RPMI8226 (cell line): Measurements from ENCODE around the gene TM9SF4.
"Not testable (repeated sequence)": the region's sequence is repeated elsewhere in the genome, so short reads cannot be mapped to it uniquely, and the experiment has no call there.

Experiments
- DNase-seq: peaks from one replicate; pipeline ENCODE4 v3.0.0-alpha.2; 2015

The TM9SF4 gene

GRCh38 chr20:32098786-32099185, 10.7 kb upstream of the TM9SF4 start:
- DNase-seq: no peak

DNA sequence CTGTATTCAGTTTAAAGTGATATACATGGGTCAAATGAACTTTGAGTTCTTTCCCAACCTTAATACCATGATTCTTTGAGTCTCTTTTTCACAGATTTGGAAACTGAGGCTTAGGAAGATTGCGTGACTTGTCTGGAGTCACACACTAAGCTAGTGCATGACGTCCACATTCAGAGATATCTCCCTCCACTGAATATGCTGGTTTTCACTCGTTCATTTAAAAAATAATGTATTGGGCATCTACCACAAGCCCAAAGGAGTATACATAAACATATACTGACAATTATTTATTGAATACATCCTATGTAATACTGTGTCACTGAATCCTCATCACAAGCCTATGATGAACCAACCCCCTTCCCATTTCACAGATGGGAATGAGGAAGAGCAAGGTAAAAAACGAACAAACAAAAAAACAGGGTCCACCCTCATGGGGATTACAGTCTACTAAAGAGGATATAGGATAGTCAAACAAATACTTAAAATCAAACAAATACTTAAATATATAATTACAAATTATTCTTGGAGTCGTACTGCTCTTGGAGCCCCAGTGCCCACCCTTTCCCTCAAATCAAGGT, 611 bp upstream of the TM9SF4 start:
- no peak for DNase-seq

DNA sequence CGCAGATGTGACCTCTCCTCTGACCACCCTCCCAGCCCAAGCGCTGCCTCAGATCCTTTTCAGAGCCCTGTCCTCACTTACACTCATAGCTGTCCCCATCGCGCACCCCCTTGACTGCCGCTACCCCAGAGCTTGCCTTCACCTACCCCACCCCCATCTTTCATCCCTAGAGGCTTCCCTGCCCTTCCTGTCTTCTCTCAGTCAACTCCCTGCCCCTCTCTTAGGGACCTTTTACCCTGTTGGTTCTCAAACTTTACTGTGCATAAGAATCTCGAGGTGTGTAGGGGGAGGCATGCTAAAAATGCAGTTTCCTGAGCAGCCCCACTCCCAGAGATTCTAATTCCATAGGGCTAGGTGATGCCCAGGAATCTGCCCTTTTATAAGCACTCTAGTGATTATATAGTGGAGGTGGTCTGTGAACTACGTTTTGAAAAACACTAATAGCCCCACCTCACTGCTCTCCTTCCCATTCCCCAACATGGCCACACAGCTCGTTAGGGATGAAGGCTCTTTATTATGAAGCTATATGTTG, 725 bp downstream of the TM9SF4 start:
- peak; percentile 9 for DNase-seq

DNA sequence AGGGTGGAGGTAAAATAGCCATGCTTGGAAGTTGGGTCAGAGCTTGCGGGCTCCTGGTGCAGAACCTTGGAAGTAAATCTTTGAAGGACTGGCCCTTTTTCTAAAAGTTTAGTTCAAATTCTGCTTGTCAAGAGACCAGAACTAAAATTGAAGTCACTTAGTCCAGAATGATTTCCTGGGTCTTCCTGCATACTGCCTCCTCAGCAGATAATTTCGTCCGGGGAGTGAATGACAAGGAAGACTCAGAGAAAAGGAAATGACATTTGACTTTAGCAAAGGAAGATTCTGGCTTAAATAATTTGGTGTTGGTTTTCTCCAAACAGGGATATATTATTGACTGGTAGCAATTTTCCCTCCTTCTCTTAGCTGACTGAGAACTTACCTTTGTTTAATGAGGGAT, 1.2 kb downstream of the TM9SF4 start:
- no peak for DNase-seq

DNA sequence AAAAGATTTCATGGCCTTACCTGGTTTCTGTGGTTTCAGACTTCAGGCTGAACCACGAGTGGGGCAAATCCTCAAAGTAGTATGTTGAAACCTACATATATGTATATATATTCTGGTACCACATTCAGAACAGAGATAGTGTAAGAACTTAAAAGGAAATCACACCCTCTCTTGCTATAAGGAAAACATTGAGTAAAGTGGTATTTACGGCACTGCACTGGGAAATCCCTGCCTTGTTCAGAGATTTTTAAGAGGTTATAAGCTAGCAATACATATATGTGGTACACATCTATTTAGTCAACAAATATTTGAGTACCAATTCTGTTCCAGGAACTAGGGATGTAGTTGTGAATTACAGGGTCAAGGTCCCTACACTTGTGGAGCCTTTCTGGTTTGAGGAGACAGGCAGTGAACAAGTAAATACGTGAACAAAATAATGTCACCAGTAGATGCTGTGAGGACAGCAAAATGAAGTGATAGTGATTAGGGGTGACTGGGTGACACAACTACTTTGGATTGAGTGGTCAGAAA, 1.7 kb downstream of the TM9SF4 start:
- DNase-seq: no peak

DNA sequence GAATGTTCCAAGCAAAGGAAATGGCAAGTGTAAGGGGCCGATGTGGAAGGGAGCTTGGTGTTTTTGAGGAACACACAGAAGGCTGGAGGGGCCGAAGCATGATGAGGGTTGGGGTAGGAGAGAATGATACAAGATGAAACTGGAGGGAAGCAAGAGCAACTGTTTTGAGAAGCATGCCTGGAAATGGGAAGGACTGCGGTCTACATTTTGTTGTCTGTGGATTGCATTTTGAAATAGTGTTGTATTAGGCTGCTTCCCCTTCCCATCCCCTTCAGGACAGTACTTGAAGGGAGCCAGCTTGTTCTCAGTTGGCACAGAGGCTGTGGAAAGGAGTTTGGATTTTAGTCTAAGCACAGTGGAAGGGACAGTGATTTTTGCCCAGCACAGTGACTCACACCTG, 2.2 kb downstream of the TM9SF4 start:
- DNase-seq: no peak

GRCh38 chr20:32112841-32113240, 3.3 kb downstream of the TM9SF4 start:
- no peak for DNase-seq

DNA sequence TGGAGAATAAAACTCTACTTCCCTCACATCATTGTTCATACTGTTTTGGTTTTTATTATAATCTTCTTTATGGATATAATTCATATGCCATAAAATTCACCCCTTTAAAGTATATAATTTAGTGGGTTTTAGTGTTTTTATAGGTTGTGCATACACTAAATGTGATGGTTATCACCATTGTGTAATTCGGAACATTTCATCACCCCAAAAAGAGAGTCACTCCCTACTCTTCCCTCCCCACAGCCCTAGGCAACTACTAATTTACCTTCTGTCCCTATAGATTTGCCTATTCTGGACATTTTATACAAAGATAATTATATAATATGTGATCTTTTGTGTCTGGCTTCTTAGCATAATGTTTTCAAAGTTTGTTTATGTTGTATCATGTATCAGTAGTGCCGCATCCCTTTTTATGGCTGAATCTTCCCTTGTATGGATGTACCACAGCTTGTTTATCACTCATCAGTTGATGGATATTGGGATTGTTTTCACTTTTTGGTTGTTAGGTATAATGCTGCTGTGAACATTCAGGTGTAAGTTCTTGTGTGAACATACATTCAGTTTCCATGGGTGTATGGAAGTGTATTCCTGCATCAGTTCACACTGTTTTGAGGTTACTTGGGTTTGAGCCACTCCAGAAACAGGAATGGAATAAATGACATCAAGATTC, 4.2 kb downstream of the TM9SF4 start:
- no peak for DNase-seq

- DNase-seq: no peak
Observed at GRCh38 chr20:32114305-32114960, 4.9 kb downstream of the TM9SF4 start.

DNA sequence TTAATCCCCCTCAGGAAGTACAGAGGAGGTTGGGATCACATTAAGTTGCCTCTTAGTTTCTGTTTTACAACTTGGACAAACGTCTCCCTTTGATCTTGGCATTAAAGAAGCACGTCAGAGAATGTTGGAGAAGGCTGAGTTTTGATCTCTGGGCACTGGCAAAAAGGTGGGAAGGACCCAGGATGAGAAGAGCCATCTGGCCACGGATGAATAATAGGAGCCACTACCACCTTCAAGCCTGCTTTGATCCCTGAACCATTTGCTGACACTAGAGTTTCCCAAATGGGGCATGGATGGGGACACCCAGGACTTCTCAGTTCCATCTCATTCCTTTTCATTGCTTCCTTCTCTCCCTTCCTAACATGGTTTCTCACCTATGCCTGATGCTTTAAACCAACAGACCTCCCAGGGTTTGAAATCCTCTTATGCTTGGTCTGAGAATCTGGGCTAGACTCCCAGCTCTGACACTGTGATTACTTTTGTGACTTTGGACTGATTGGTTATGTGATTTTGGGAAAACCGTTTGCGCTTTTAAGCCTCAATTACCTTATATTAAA, 5.8 kb downstream of the TM9SF4 start:
- no peak for DNase-seq

DNA sequence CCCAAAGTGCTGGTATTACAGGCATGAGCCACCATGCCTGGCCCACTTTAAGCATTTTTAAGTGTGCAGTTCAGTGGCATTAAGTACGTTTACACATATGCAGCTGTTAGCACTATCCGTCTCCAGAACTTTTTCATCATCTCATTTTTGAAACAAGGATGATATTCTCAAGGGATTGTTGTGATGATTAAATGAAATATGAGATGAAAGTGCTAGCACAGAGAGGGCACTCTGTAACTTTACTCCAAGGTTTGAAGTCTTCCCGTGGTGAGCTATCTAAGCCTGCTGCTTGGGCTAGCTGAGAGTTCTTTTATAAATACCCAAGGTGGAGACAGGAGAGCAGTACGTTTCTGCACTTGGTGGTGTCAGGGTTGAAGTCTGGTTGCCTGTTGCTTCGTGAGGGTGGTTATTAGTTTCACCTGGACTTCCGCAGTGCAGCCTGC, 6.6 kb downstream of the TM9SF4 start:
- DNase-seq: no peak

DNA sequence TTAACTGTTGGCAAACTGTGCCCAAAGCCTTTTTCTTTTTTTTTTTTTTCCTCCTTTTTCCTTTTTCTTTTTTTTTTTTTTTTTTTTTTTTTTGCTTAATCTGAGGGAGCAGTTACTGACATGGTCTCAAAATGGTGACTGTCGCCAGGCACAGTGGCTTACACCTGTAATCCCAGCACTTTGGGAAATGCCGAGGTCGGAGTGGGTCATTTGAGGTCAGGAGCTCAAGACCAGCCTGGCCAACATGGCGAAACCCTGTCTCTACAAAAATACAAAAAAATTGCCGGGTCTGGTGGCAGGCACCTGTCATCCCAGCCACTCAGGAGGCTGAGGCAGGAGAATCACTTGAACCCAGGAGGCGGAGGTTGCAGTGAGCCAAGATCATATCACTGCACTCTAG, 7.3 kb downstream of the TM9SF4 start:
- not testable (repeated sequence) for DNase-seq

- not testable (repeated sequence) for DNase-seq
Observed at GRCh38 chr20:32118427-32118826, 8.9 kb downstream of the TM9SF4 start.

DNA sequence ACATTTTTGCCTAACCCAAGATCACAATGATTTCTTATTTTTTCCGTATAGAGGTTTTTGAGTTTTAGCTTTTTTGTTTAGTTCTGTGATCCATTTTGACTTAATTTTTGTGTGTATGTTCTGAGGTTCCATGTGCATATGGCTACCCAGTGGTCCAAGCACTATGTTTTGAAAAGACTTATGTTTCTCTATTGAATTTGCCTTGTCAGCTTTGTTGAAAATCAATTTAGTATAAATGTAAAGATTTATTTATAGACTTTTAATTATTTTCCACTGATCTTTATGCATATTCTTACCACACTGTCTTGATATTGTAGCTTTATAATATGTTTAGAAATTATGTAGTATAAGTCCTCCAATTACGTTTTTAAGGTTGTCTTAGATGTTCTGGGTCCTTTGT, 10.2 kb downstream of the TM9SF4 start:
- DNase-seq: no peak

DNA sequence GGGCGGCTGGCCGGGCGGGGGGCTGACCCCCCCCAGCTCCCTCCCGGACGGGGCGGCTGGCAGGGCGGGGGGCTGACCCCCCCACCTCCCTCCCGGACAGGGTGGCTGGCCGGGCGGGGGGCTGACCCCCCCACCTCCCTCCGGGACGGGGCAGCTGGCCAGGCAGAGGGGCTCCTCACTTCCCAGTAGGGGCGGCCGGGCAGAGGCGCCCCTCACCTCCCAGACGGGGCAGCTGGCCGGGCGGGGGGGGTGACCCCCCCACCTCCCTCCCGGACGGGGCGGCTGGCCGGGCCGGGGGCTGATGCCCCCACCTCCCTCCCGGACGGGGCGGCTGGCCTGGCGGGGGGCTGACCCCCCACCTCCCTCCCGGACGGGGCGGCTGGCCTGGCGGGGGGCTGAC, 12.4 kb downstream of the TM9SF4 start:
- DNase-seq: not testable (repeated sequence)

DNA sequence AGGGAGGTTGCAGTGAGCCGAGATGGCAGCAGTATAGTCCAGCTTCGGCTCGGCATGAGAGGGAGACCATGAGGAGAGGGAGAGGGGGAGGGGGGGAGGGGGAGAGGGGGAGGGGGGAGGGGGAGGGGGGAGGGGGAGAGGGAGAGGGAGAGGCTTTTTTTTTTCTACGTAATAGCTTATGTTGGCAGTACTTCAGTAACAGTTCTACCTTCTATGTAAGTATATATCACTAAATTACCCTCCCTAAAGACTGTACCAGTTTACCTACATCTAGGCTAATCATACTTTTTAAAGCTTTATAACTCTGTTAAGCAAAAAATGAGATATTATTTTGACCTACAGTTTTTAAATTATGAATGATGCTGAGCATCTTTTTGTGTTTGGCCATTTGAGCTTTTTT, 13.6 kb downstream of the TM9SF4 start:
- DNase-seq: no peak

- no peak for DNase-seq
Observed at GRCh38 chr20:32124916-32125454, 15.5 kb downstream of the TM9SF4 start.

DNA sequence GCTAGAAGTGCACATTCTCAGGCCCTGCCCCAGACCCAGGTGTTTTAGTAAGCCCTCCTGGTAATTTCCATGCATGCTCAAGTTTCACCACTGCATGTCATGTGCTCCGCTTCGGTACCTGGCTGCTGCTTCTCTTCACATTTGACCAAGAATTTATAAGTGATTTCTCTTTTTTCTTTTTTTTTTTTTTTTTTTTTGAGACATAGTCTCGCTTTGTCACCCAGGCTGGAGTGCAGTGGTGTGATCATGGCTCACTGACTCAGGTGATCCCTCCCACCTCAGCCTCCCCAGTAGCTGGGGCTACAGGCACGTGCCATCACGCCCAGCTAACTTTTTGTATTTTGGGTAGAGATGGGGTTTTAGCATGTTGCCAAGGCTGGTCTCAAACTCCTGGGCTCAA, 16.0 kb downstream of the TM9SF4 start:
- no peak for DNase-seq

DNA sequence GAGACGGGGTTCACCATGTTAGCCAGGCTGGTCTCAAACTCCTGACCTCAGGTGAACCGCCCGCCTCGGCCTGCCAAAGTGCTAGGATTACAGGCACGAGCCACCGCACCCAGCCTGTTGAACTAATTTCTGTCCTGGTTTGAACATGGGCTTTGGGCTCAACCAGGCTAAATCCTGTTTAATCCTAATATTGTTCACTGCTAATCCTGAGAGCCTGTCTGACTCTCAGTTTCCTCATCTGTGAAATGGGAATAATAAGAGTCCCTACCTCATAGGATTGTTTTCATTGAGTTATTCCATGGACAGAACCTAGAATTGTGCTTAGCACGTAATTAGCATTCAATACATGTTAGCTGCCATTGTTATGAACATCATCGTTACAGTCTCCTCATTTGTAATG, 17.4 kb downstream of the TM9SF4 start:
- no peak for DNase-seq

- no peak for DNase-seq
Observed at GRCh38 chr20:32127347-32127746, 17.8 kb downstream of the TM9SF4 start.

GRCh38 chr20:32128167-32128566, 18.7 kb downstream of the TM9SF4 start:
- no peak for DNase-seq

DNA sequence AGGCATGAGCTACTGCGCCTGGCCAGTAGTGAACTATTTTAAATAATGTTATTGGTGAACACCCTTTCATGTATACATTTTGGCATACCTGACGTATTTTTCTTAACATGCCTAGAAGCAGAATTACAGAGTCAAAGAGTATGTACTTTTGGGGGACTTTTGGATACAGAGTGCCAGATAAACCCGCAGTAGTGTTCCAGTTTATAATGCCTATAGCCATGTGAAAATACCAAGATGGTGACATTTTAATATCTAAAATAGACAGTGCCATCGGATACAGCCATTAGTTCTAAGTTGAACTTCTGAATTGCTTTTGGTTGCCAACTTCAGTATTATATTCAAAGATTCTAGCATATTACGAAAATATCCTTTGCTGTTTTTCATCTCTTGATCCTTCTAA, 20.3 kb downstream of the TM9SF4 start:
- no peak for DNase-seq

DNA sequence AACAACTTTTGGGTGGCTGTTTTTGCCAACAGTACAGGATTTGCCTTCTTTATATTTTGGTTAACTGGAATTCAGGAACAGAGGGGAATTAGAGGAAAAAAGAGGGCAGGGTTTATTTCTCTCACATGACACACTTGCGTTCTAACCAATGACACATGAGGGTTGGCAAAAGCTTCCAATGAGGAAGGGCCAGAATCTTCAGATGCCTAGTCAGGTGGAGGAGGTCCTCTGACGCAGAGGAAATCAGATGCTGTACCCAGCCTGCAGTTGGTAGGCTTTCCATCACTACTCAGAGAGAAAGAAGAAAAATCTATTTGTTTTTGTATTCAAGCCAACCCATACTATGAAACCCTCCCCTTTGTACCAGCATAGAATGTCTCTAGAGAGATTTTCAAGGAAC, 20.8 kb downstream of the TM9SF4 start:
- DNase-seq: no peak
